ENCODE data around the gene AGBL4.
"Not testable (repeated sequence)": the region's sequence is repeated elsewhere in the genome, so short reads cannot be mapped to it uniquely, and the experiment has no call there.

The AGBL4 gene

DNA sequence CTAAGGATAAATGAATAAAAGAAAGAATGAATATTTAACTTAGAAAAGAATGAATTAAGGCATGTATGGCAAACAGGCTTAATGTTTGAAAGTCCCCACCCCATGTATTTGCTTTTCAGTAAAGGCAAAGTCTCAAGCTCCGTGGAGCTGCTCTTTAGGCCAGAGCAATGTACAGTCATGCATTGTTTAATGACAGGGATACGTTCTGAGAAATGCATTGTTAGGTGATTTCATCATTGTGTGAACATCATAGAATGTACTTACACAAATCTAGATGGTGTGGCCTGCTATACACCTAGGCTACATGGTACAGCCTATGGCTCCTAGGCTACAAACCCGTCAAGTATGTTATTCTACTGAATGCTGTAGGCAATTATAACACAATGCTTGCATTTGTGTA is 1500.2 kb downstream of the AGBL4 start:
- TF ChIP-seq POLR2AphosphoS5 (IDR thresholded peaks at IDR 0.05; ENCODE audit: low read depth, low read length) (no peak), SPI1 (IDR thresholded peaks at IDR 0.05; ENCODE audit: low read depth, low read length) (no peak), TAF1 (IDR thresholded peaks at IDR 0.05; ENCODE audit: low read depth, low read length) (no peak), POLR2A (IDR thresholded peaks at IDR 0.05; ENCODE audit: low read depth, low read length) (no peak), POU2F2 (IDR thresholded peaks at IDR 0.05; ENCODE audit: low read depth, low read length) (no peak), PAX5 (IDR thresholded peaks at IDR 0.05; ENCODE audit: insufficient read depth, low read length, severe bottlenecking) (no peak)
- FAIRE-seq = no peak
- DNase-seq (ENCODE audit: insufficient read length, low spot score) = no peak

DNA sequence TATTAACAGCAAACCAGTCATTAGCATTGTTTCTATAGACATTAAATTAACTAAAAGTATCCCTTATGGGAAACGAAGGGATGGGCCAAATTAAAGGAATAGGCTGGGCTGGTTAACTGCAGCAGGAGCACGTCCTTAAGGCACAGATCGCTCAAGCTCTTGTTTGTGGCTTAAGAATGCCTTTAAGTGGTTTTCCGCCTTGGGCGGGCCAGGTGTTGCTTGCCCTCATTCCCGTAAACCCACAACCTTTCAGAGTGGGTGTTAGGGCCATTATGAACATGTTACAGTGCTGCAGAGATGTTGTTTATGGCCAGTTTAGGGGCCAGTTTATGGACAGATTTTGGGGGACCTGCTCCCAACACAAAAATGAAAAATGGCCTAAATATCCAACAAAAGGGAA is 1503.9 kb downstream of the AGBL4 start:
- not testable (repeated sequence) for DNase-seq (ENCODE audit: insufficient read length, low spot score); FAIRE-seq

DNA sequence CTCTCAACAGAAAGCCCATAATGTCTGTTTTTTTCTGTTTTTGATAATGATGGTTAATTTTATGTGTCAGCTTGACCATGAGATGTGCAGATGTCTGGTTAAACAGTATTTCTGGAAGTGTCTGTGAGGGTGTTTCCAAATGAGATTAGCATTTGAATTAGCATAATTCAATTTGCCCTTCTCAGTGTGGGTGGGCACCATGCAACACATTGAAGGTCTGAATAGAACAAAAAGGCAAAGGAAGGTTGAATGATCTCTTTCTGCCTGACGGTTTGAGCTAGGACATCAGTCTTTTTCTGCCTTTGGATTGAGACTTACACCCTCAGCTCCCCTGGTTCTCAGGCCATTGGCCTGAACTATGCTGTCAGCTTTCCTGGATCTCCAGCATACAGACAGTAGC is 1516.9 kb downstream of the AGBL4 start:
- TF ChIP-seq POLR2A (IDR thresholded peaks at IDR 0.05; ENCODE audit: low read depth, low read length) (no peak), PAX5 (IDR thresholded peaks at IDR 0.05; ENCODE audit: insufficient read depth, low read length, severe bottlenecking) (no peak), POU2F2 (IDR thresholded peaks at IDR 0.05; ENCODE audit: low read depth, low read length) (no peak), TAF1 (IDR thresholded peaks at IDR 0.05; ENCODE audit: low read depth, low read length) (no peak), SPI1 (IDR thresholded peaks at IDR 0.05; ENCODE audit: low read depth, low read length) (no peak), POLR2AphosphoS5 (IDR thresholded peaks at IDR 0.05; ENCODE audit: low read depth, low read length) (no peak)
- DNase-seq (ENCODE audit: insufficient read length, low spot score) (no peak), FAIRE-seq (no peak)

DNA sequence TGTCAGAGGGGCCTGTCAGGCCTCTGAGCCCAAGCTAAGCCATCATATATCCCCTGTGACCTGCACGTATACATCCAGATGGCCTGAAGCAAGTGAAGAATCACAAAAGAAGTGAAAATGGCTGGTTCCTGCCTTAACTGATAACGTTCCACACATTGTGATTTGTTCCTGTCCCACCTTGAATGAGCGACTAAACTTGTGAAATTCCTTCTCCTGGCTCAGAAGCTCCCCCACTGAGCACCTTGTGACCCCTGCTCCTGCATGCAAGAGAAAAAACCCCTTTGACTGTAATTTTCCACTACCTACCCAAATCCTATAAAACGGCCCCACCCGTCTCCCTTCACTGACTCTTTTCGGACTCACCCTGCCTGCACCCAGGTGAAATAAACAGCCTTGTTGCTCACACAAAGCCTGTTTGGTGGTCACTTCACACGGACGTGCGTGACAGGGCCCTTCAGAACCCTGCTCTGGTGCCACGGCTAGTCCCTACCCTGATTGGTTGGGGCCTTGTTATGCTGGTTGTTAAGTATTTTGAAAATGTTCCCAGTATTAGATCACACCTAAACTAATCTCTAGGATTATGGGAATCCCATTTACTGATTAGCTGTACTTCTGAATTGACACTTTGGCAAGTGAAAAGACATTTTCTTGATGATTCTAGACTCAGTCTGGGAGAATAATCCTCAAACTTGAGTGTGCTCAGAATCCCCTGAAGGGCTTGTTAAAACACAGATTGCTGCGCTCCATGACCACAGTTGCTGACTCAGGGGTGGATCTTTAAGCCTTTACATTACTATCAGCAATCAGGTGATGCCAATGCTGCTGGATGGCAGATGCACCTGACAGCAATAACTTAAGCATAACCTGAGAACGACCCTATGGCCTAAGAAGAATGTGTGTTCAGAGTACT is 1523.0 kb downstream of the AGBL4 start:
- TF ChIP-seq TAF1 (IDR thresholded peaks at IDR 0.05; ENCODE audit: low read depth, low read length) = no peak
- no peak for TF ChIP-seq SPI1 (IDR thresholded peaks at IDR 0.05; ENCODE audit: low read depth, low read length)
- TF ChIP-seq POLR2A (IDR thresholded peaks at IDR 0.05; ENCODE audit: low read depth, low read length) = no peak
- no peak for DNase-seq (ENCODE audit: insufficient read length, low spot score)
- FAIRE-seq = no peak

DNA sequence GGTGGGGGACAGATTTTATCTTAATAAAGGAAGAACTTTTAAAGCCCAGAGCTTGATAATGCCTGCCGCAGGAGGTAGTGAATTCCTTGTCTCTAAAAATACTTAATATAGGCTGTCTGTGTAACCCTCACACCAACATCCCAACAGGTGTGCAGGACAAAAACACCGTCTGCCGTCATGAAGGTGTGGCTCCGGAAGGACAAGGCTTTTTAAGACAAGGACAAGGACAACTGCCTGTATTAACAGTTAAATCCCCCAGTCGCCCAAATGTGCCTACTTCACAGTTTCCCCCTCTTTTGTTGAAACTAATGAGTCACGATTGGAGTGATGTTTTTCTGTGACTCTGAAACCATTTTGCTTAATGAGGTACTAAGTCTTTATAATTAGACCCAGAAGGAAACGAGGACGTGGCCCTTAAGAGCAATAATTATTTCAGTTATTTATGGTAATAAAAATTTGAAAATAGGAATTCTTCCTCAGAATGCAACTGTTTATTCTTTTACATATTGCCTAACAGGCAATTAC is 1524.5 kb downstream of the AGBL4 start:
- TF ChIP-seq POU2F2 (IDR thresholded peaks at IDR 0.05; ENCODE audit: low read depth, low read length) (no peak), POLR2A (IDR thresholded peaks at IDR 0.05; ENCODE audit: low read depth, low read length) (no peak), POLR2AphosphoS5 (IDR thresholded peaks at IDR 0.05; ENCODE audit: low read depth, low read length) (no peak), PAX5 (IDR thresholded peaks at IDR 0.05; ENCODE audit: insufficient read depth, low read length, severe bottlenecking) (no peak), TAF1 (IDR thresholded peaks at IDR 0.05; ENCODE audit: low read depth, low read length) (no peak), SPI1 (IDR thresholded peaks at IDR 0.05; ENCODE audit: low read depth, low read length) (no peak)
- FAIRE-seq (no peak), DNase-seq (ENCODE audit: insufficient read length, low spot score) (no peak)

DNA sequence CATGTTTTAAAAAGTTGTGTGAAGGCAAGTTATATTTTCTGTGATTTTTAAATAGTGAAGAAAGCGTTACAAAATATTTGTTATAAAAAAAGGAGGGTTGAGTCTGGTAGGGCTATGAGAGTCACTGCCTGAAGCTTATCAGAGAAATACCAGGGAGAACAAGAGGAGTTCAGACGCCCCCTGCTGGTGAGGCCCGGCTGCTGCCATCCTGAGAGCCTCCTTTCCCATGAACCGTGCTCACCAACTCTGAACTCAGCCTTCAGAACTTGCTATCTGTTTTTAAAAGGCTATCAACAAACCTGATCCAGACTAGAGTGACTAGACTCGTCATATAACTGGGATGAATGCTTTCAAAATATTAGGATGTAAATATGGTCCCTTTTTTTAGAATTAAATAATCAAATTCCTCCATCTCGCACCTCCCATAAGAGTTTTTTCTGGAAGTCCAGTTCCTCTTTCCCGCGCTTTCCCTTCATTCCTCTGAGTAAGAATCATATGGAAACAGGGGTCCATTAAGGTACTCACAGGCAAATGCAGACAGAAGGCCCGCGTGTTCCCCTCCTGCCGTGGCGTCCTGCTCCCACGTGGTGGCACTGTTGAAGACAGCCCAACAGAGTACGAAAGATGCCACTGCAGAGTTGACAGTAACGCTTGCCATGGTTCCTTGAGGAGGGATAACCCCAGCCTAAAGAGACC is 1525.5 kb downstream of the AGBL4 start:
- no peak for TF ChIP-seq POLR2AphosphoS5 (IDR thresholded peaks at IDR 0.05; ENCODE audit: low read depth, low read length)
- TF ChIP-seq POU2F2 (IDR thresholded peaks at IDR 0.05; ENCODE audit: low read depth, low read length) = no peak
- no peak for TF ChIP-seq PAX5 (IDR thresholded peaks at IDR 0.05; ENCODE audit: insufficient read depth, low read length, severe bottlenecking)
- TF ChIP-seq SPI1 (IDR thresholded peaks at IDR 0.05; ENCODE audit: low read depth, low read length) = no peak
- no peak for TF ChIP-seq POLR2A (IDR thresholded peaks at IDR 0.05; ENCODE audit: low read depth, low read length)
- no peak for TF ChIP-seq TAF1 (IDR thresholded peaks at IDR 0.05; ENCODE audit: low read depth, low read length)
- peak; percentile 13 for FAIRE-seq
- DNase-seq (ENCODE audit: insufficient read length, low spot score) = peak; percentile 31

DNA sequence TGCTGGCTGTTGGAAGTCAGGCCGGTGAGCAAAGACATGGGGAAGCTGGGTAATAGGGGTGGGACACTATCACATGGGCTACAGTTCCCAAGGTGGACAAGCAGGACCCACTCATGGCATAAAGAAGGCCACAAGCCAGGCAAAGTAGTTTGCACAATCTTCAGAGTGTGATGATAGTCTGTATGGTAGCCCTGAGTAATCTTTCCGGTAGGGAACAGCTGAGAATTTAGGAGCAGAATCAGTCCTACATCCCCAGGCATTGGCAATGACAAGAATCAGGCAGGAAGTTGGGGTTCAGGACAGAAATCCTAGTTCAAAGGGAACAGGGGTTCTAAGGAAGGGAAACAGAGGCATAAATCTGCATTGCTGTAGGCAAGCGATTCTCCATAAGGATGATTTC is 1527.8 kb downstream of the AGBL4 start:
- no peak for DNase-seq (ENCODE audit: insufficient read length, low spot score)
- no peak for FAIRE-seq
- TF ChIP-seq POLR2A (IDR thresholded peaks at IDR 0.05; ENCODE audit: low read depth, low read length) (no peak), POLR2AphosphoS5 (IDR thresholded peaks at IDR 0.05; ENCODE audit: low read depth, low read length) (no peak), PAX5 (IDR thresholded peaks at IDR 0.05; ENCODE audit: insufficient read depth, low read length, severe bottlenecking) (no peak), SPI1 (IDR thresholded peaks at IDR 0.05; ENCODE audit: low read depth, low read length) (no peak), POU2F2 (IDR thresholded peaks at IDR 0.05; ENCODE audit: low read depth, low read length) (no peak), TAF1 (IDR thresholded peaks at IDR 0.05; ENCODE audit: low read depth, low read length) (no peak)

DNA sequence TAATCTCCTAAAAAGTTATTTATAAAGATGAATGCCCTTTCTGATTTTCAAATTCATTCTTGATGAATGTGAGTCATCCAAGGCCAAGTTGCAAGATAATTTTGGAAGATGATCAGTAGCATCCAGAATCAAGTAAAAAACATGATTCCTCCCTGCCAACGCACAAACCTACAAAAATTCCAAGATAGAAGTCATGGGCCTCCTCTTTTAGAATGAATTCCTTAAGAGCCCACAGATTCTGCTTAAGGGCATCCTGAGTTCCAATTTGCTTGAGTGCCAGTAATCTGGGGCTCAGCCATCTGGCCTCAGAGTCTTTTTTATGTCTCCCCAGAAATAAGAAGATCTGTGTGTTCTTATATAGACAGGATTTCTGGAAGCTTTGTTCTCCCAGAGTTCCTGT is 1528.6 kb downstream of the AGBL4 start:
- TF ChIP-seq POLR2A (IDR thresholded peaks at IDR 0.05; ENCODE audit: low read depth, low read length) = no peak
- TF ChIP-seq SPI1 (IDR thresholded peaks at IDR 0.05; ENCODE audit: low read depth, low read length) = no peak
- no peak for FAIRE-seq
- DNase-seq (ENCODE audit: insufficient read length, low spot score) = no peak

DNA sequence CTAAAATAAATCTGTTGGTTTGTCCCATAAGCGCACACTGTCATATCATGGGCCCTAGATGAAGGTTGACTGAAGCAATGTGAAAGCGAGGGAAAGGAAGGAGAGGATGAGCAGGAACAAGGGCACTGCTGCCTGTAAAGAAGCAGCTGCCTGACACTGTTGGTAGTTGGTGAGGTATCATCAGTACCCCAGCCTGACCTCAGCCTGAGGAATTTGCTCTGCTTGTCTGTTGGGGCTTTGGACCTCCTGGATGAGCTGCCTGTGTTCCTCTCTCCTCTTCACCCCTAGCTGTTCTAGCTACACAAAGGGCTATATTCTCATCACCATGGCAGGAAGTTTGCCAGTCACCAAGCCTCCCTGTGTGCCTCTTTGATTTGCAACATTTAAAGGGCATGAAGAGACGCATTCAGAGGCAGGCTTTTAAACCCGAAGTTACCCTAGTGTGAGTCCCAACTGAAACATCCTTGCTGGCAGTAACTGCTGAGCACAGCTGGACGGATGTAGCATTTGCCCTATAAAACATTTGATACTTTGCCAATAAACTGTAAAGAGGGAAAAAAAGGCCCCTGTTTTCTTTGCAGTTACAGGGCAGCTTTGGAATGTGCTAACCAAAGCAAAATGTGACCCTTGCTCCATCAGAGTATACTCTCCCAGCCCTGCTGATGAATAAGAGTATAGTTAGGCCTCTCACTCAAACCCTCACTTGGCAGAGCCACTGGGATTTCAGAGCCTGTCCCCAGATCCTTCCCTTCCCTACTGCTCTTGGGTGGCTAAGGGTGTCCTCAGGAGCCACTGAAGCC is 1529.6 kb downstream of the AGBL4 start:
- no peak for DNase-seq (ENCODE audit: insufficient read length, low spot score)
- no peak for TF ChIP-seq POU2F2 (IDR thresholded peaks at IDR 0.05; ENCODE audit: low read depth, low read length)
- no peak for FAIRE-seq
